NT2/D1 (cell line): Measurements from ENCODE around the gene MTRF1.

ENCODE experiments used
- DNase-seq: peaks from one replicate; pipeline ENCODE4 v3.0.0-alpha.2; 2011; ENCODE audit warnings: low read depth, low spot score
- H3K27me3 ChIP-seq: 2 replicates; pipeline ENCODE4 v1.6.0; 2011; ENCODE audit warnings: mild to moderate bottlenecking; ENCODE audit not compliant: insufficient read length, insufficient read depth
- H3K36me3 ChIP-seq: 2 replicates; pipeline ENCODE4 v1.6.1; 2011; ENCODE audit warnings: mild to moderate bottlenecking, low read length, mixed read lengths; ENCODE audit not compliant: insufficient read depth, insufficient read length
- H3K4me1 ChIP-seq: 2 replicates; pipeline ENCODE4 v1.5.1; 2011; ENCODE audit not compliant: insufficient read depth, insufficient read length
- H3K4me3 ChIP-seq: 2 replicates; pipeline ENCODE4 v1.5.1; 2011; ENCODE audit warnings: low read depth; ENCODE audit not compliant: insufficient read length
- H3K9ac ChIP-seq: 2 replicates; pipeline ENCODE4 v1.6.0; 2011; ENCODE audit warnings: low read depth; ENCODE audit not compliant: insufficient read length
- H3K9me3 ChIP-seq: 2 replicates; pipeline ENCODE4 v1.5.1; 2011; ENCODE audit warnings: mild to moderate bottlenecking, low read length; ENCODE audit not compliant: insufficient read depth
- SUZ12 ChIP-seq: IDR thresholded peaks from 2 replicates; pipeline ENCODE4 v1.6.1; 2011; ENCODE audit not compliant: insufficient read length, insufficient read depth; ENCODE audit errors: extremely low read depth
- YY1 ChIP-seq: IDR thresholded peaks from 2 replicates; pipeline ENCODE4 v1.6.1; 2011; ENCODE audit not compliant: insufficient read length, insufficient read depth
- ZNF274 ChIP-seq: IDR thresholded peaks from 2 replicates; pipeline ENCODE4 v1.6.1; 2011; ENCODE audit warnings: mild to moderate bottlenecking, low read depth, low read length

MTRF1 gene

DNA sequence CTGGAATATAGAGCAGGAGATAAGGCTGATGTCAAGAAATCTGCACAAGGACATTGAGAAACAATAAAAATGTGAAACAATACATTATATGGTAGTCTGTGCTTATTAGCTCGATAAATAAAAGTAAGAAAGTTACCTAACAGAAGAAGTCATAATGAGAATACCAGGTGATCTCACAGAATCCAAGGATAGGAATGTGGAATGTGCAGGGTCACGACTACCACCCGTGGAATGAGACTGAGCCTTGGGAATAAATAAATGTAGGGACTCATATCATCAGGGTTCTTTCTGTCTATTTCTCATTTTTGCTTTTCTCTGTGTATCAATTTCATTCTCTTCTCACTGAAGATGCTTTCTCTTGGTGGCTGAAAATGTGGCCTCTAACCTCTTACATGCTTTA is 43.0 kb downstream of the MTRF1 start:
- H3K36me3 ChIP-seq: peaks cover 7% of the 10 kb centered on the region
- H3K9me3 ChIP-seq: no peaks in the 10 kb centered on the region
- TF ChIP-seq ZNF274 (no peak), SUZ12 (no peak), YY1 (no peak)
- no peaks in the 10 kb centered on the region for H3K27me3 ChIP-seq
- no peak overlapping the region for H3K9ac ChIP-seq
- H3K4me3 ChIP-seq: no peak overlapping the region
- no peak for DNase-seq
- H3K4me1 ChIP-seq: no peaks in the 10 kb centered on the region

- Histone ChIP-seq H3K4me3 (no peak overlapping the region), H3K9ac (no peak overlapping the region), H3K4me1 (no peaks in the 10 kb centered on the region), H3K36me3 (no peaks in the 10 kb centered on the region), H3K9me3 (0 out of 2 replicates have a peak, but pooled peaks cover 3% of the 10 kb centered on the region), H3K27me3 (no peaks in the 10 kb centered on the region)
- DNase-seq: no peak
- no peak for TF ChIP-seq SUZ12
- TF ChIP-seq ZNF274: no peak
- no peak for TF ChIP-seq YY1
Measured at GRCh38 chr13:41216160-41216559, 47.2 kb downstream of the MTRF1 start.

DNA sequence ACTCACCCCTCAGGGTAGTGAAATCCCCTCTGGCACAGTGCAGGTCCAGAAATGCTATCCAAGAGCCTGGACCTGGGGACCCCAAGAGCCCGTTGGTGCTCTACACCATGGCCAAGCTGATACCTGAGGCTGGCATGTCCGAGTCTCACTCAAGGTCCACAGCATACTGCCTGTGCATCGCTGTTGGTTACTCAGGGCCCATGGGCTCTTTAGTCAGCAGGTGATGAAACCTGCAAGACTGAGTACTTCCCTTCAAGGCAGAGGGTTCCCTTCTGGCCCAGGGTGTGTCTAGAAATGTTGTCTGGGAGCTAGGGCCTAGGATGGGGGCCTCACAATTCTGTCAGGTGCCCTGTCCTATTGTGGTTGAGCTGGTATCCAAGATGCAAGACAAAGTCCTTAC is 49.5 kb downstream of the MTRF1 start:
- Histone ChIP-seq H3K9ac (no peak overlapping the region), H3K27me3 (no peaks in the 10 kb centered on the region), H3K9me3 (0 out of 2 replicates have a peak, but pooled peaks cover 14% of the 10 kb centered on the region), H3K4me1 (no peaks in the 10 kb centered on the region), H3K36me3 (no peaks in the 10 kb centered on the region), H3K4me3 (no peak overlapping the region)
- no peak for DNase-seq
- TF ChIP-seq ZNF274 (no peak), YY1 (no peak), SUZ12 (no peak)

- H3K4me3 ChIP-seq: no peak overlapping the region
- no peak for TF ChIP-seq SUZ12
- no peak for TF ChIP-seq ZNF274
- TF ChIP-seq YY1: no peak
- H3K9ac ChIP-seq: no peak overlapping the region
- H3K9me3 ChIP-seq: 0 out of 2 replicates have a peak, but pooled peaks cover 14% of the 10 kb centered on the region
- no peaks in the 10 kb centered on the region for H3K4me1 ChIP-seq
- DNase-seq: no peak
- H3K36me3 ChIP-seq: no peaks in the 10 kb centered on the region
- no peaks in the 10 kb centered on the region for H3K27me3 ChIP-seq
Measured at GRCh38 chr13:41213316-41213715, 50.1 kb downstream of the MTRF1 start.

- 0 out of 2 replicates have a peak, but pooled peaks cover 14% of the 10 kb centered on the region for H3K9me3 ChIP-seq
- no peak overlapping the region for H3K4me3 ChIP-seq
- no peaks in the 10 kb centered on the region for H3K4me1 ChIP-seq
- H3K27me3 ChIP-seq: no peaks in the 10 kb centered on the region
- TF ChIP-seq YY1 (no peak), SUZ12 (no peak), ZNF274 (no peak)
- H3K9ac ChIP-seq: no peak overlapping the region
- H3K36me3 ChIP-seq: no peaks in the 10 kb centered on the region
- DNase-seq: no peak
Measured at GRCh38 chr13:41212881-41213280, 50.5 kb downstream of the MTRF1 start.

DNA sequence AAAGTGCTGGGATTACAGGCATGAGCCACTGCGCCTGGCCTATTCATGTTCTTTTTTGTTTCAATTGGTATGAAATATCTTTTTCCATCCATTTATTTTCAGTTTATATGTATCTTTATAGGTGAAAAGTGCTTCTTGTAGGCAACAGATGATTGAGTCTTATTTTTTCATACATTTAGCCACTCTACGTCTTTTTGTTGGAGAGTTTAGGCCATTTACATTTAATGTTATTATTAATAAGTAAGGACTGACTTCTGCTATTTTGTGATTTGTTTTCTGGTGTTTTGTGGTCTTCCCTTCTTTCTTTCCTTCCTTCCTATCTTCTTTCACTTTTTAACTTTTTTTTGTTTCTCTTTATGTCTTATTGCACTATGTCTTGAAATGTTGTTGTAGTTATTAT is 52.3 kb downstream of the MTRF1 start:
- TF ChIP-seq ZNF274 (no peak), YY1 (no peak)
- Histone ChIP-seq H3K9me3 (0 out of 2 replicates have a peak, but pooled peaks cover 14% of the 10 kb centered on the region), H3K27me3 (no peaks in the 10 kb centered on the region), H3K4me3 (no peak overlapping the region), H3K4me1 (no peaks in the 10 kb centered on the region), H3K36me3 (no peaks in the 10 kb centered on the region), H3K9ac (no peak overlapping the region)
- no peak for DNase-seq

DNA sequence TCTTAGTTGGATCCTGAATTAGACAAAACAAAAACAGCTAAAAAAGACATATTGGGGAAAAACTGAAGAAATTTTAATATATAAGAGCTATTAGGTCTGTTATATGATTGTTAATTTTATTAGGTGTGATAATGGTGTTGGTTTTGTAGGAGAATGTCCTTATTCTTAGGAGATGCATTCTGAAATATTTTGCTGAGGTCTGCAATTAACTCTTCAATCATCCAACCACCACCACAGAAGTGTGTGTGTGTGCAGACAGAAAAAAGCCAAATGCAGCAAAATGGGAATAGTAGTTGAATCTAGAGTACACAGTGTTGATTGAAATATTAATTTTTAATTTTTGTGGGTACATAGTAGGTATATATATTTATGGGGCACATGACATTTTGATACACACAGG is 56.9 kb downstream of the MTRF1 start:
- TF ChIP-seq SUZ12 (no peak), ZNF274 (no peak), YY1 (no peak)
- Histone ChIP-seq H3K27me3 (no peaks in the 10 kb centered on the region), H3K36me3 (no peaks in the 10 kb centered on the region), H3K9me3 (0 out of 2 replicates have a peak, but pooled peaks cover 14% of the 10 kb centered on the region), H3K9ac (no peak overlapping the region), H3K4me1 (no peaks in the 10 kb centered on the region), H3K4me3 (no peak overlapping the region)
- no peak for DNase-seq

- TF ChIP-seq YY1 (no peak), ZNF274 (no peak), SUZ12 (no peak)
- Histone ChIP-seq H3K4me3 (no peak overlapping the region), H3K9me3 (no peaks in the 10 kb centered on the region), H3K27me3 (no peaks in the 10 kb centered on the region), H3K4me1 (no peaks in the 10 kb centered on the region), H3K36me3 (no peaks in the 10 kb centered on the region), H3K9ac (no peak overlapping the region)
- DNase-seq: no peak
Measured at GRCh38 chr13:41203810-41204209, 59.6 kb downstream of the MTRF1 start.
